GM21447 (cell line): ENCODE data around the gene CTU1.

Experiments used
- ATAC-seq: cut with Tn5 transposase; IDR thresholded peaks from one replicate; pipeline ENCODE4 v1.9.1; 2021; ENCODE audit not compliant: unreplicated experiment

CTU1 gene

DNA sequence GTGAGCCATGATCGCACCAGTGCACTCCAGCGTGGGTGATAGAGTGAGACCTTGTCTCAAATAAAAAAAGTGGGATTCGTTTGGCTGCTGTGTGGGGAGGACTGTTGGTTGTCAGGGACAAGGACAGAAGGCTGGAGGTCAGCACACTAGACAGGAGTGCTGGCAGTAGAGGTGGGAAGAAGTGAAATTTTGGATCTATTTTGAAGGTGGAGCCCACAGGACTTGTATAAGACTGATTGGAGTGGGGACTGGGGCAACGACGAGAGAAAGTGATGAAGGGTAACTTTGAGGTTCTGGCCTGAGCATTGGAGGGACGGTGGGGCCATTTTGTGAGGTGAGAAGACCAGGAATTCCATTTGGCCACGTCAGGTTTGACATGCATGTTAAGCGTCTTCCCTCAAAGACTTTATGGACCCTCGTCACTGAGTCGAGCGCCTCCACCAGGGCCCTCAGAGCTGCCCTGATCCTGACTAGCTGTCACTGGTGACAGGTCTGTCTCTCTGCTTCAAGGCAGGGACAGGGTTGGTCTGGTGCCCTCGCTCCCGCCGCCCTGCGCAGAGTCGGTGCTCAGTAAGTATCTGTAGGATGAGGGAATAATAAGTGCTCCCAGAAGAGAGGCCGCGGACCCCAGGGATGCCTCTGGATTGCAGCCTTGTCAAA lies 673 bp downstream of the CTU1 start:
- no peak for ATAC-seq

DNA sequence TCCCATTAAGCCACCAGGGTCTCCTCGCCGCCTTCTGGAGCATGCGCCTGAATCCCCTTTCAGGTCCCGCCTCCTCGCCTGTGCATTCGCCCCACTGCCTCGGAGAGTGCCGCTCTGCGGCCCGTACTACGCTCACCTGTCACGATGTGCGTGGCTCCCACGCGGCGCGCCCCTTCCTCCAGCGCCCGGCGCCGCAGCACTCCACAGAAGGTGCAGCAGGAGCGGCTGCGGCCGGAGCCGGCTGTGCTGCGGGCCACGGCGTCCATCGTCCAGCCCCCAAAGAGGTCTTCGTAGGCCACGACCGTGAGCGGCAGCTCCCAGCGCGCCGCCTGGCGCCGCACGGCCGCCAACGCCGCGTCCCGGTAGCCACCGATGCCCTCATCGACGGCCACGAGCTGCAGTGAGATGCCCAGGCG lies 4.3 kb downstream of the CTU1 start:
- ATAC-seq: no peak

DNA sequence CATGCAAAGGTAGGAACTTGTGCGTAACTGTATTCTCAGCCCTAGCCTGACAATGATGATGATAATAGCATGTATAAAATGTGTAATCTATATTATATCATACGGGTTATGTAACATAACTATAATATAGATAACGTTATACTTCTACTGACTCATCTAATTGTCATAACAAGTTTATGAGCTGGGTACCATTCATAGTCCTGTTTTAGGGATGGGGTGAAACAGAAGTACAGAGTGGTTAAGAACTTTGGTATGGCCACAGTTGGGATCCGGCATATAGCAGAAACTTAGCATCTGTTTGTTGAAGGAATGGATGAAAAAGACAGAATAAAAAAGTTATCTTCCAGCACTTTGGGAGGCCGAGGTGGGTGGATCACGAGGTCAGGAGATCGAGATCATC lies 5.2 kb downstream of the CTU1 start:
- ATAC-seq: no peak

DNA sequence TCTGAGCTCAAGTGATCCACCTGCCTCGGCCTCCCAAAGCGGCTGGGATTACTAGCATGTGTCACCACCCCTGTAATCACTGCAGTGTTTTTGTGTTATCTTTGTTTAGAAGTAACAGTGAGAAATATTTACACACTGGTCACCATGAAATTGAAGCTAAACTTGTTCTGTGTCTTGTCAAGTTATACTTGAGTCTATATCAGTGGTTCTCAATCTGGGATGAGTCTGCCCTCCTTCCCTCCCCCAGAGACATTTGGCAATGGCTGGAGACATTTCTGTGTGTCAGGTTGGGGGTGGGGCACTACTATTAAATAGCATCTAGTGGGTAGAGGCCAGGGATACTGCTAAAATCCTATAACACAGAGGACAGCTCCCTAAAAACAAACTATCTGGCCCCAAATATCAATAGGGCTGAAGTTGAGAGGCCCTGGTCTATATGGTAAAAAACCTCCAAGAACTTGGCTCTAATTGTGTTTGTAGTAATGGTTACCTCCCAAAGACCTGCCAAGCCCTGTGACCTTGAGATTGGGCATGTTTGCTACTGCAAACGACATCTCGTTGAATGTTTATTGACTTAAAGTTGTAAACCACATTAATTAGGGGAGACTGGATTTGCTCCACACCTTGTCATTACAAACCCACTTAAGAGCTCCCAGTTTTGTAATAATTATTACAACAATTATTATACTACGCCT lies 6.9 kb downstream of the CTU1 start:
- no peak for ATAC-seq

DNA sequence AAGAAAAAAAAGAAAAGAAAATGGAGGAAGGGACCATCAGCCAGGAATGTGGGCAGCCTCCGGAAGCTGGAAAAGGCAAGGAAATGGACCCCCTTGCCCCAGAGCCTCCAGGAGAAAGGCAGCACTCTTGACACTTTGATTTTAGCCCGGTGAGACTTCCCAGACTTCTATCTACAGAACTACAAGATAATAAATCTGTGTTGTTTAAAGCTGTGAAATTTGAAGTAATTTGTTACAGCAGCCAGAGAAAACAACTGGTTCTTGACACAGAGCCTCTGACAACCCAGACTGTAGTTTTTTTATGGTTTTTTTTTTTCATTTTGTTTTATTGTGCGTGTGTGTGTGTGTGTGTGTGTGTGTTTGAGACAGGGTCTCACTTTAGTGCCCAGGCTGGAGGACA lies 7.6 kb downstream of the CTU1 start:
- no peak for ATAC-seq

DNA sequence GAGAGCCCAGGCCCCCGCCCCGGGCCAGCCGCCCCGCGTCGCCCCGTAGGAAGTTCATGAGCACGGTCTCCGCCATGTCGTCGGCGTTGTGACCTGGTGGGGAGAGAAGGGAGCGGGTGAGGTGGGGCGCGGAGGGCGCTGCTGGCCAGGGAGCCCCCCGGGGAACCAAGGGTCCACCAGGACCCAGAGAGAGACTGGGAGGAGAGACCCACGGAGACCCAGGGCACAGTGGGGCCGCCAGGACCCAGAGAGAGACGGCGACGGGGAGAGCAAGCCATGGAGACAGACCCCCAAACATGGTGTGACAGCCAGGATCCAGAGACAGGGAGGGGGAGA lies 9.2 kb downstream of the CTU1 start:
- ATAC-seq: no peak

DNA sequence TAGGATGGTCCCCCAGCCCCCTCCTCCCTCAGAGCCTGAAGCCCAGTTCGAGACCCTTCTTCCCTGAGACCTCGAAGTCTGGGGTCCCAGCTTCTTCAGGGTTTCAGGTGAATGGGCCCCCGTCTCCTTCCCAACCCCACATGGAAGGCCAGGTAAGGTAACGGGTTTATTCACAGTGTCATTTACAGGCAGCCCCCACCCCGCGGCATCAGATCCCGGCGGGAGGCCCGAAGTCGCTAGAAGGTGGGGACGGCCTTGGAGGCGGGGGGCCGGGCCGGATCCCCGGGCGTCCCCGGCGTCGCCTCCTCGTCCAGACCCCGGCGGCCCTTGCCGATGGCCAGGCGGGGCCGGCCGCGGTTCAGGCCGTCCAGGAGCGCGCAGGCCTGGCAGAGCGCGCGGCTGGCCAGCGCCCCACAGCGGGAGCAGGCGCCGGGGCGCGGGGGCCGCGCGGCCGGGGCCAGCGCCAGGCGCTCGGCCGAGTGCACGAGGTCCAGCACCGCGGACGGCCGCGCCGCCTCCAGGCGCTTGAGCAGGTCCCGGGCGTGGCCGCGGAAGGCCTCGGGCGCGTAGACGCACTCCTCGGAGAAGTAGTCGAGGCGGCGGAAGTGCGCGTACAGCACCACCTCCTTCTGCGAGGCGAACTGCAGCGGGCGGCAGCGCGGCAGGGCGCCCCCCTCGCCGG lies 9.7 kb downstream of the CTU1 start:
- no peak for ATAC-seq

DNA sequence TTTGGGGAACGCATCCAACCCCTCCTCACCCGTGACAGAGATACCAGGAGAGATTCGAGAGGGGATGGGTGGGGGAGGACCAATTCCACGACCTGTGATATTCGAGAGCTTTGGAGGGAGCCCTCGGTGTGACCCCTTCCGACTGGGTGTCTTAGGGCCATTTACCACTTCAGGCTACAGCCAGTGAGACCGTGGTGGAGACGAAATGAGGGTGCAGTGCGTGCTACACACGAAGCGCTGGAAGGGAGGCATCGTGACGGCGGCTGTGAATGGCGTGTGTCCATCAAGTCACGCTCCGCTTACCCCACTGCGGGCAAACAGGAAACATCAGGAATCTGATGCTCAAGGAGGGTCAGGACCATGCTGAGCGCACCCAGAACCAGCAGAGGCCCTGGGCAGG lies 10.4 kb downstream of the CTU1 start:
- ATAC-seq: no peak

DNA sequence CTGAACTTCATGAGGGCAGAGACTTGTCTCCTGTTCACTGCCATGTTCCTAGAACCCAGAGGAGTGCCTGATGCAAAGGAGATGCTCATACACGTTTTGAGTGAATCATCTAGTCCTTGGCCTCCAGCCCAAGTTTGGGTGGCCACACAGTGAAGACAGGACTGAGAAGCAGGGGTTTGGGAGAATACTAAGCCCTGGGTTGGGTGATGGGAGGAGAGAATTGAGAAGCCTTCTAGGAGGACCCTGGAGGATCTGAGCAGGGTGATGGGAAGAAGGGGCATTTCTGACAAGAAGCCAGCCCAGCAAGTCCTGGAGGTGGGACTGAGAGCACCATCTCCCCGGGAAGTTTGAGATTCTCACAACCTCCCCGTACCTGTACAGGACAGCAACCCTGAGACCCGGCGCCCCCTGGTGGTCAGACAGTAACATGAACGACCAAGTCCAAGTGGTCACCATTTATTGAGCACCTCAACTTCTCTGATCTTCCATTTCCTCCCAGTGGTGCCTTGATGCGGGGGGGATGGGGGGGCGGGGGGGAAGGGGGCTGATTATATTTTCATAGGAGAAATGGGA lies 11.0 kb downstream of the CTU1 start:
- no peak for ATAC-seq

DNA sequence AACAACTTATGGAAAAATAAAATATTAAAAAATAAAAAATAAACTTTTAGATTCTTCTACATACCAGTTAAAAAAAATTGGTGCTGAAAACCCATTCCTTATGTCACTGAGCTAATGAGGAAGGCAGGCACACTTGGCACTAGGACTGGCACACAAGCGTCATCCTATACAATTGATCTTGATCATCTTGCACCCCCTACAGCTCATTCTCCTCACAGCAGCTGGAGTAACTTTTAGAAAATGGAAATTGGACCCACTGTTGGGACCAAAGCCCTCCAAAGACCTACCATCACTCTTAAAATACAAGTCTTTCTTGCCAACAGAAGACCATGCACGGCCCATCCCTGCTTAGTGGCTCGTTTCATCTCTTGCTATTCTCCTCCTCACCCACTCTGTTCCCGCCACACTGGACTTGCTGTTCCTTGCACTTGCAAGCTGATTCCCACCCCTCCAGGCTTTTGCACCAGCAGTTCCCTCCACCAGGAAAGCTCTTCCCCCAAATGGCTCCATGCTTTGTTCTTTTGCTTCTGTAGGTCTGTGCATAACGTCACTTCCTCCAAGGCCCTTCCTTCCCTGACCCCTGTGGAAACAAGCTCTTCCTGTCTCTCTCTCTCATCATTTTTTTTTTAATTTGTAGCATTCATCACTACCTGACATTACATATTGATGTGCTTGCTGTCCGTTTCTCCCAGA lies 11.6 kb downstream of the CTU1 start:
- ATAC-seq: no peak

DNA sequence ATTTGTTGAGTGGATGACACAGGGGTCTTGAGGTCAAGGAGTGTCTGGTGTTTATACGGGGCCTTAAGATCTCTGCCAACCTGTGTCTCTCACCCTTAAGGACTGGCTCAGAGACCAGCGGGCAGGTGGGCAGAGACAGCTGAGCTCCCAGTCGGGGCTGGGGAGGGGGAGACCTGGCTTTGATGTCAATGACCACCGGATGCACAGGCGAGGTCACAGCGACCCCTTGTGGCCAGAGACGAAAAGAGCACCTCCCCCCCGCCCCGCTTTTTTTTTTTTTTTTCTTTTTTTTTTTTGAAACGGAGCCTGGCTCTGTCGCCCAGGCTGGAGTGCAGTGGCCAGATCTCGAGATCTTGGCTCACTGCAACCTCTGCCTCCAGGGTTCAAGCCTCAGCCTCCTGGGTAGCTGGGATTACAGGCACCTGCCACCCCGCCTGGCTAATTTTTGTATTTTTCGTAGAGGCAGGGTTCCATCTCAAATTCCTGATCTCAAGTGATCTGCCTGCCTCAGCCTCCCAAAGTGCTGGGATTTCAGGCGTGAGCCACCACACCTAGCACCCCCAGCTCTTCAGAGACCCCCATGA lies 13.4 kb downstream of the CTU1 start:
- ATAC-seq: no peak

DNA sequence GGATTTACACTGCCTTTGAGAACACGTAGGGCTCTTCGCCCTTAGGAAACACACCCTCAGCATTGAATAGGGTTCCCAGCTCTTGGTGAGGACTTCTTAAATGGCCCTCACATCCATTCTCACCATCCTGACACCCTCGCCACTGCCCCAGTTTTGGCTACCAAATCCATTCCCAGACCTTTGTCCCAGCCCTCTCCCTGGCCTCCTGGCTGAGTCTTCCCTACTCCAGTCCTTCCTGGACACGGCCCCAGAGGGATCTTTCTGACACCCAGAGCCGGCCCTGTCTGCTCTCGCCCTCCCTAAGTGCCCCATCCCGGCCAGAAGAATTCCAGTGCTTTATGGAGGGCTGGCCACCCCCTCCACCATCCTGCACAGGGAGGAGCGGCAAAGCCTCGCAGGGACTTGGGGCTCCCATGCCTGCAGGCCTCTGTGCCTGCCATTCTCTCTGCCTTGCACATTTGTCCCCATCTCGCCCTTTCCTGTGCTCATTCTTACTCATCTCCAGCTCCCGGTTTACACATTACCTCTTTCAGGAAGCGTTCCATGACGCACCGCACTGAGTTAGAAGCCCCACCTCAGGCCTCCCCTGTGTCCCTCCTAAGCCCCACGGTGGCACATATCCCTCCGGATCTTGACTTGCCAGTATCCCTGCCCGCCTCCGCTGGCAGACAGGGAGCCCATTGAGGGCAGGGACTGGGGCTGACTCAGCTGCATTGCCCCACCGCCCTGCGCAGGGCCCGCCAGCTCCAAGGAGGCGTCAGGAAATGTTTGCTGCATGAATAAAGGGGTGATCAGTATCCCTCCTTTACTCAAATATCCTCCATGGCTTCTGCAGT lies 14.5 kb downstream of the CTU1 start:
- no peak for ATAC-seq

DNA sequence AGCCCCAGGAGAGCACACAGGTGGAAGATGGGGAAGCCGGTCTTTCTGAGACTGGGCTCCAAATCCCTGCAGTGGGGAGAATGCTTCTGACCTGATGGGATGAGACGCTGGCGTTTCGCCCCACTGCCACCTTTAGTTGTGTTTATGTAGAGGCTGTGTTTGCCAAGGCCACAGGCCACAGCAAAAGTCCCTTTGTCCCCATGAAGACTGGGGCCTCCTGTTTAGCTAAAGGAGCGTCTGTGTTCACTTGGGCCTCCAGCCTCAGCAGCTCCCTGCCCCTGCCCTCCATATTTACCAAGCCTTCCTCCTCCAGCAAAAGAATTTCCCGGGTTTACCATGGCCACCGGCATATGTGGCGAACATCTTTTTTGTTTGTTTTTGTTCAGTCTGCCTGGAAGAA lies 15.1 kb downstream of the CTU1 start:
- no peak for ATAC-seq

DNA sequence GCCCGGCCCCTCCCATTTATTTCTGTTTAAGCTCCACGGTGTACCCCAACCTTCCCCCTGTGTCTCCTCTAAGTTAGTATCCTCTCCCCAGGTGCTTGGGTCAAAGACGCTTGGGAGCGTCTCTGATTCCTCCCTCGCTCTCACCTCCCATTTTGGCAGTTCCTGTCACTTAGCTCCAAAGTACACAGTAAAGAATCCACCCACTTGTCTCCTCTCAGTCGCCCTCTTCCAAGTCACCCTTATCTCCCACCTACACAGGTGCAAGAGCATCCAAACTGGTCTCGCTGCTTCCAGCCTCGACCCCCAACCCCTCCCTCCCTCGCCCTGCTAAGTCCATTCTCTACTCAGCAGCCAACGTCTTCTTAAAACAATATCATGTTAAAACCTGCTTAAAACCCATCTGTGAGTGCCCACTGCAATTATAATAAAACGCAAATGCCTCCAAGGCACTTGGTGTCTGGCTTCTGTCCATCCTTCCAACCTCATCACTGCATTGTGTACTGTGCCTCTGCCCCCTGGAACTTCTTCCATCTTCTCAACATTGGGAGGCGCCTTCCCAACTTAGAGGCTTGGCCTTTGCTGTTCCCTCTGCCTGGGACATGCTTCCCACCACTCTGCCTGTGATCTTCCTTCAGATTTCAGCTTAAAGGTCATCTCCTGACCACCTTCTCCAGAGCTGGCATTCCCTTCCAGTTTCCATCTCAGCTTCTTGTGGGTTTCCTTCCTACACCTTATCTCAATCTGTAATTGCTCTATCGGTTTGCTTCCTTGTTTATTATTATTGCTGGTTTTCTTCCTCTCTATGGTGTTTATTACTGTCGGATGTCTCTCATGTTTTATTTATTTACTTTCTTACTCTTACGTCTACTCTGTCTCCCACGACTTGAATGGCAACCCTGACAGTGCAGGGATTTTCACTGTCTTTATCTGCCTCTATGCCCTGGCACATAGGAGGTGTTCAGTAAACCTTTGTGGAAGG lies 16.0 kb downstream of the CTU1 start:
- ATAC-seq: no peak

DNA sequence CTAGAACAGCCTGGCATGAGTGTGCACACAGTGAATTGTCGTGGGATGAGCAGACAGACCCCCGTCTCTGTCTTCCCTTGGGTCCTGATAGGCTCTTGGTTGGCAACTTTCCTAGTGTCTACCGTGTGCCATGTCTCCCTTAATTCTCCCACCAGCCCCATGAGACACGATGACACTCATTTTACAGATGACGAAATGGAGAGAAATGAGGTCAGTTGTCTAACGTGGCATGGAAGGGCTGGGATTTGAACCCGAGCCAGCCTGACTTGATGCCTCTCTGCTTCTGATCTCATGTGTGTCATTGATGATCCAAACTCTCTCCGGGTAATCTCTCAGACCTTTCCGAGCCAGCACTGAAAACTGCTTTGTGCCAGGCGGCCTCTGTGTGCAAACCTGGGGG lies 17.1 kb downstream of the CTU1 start:
- ATAC-seq: no peak

DNA sequence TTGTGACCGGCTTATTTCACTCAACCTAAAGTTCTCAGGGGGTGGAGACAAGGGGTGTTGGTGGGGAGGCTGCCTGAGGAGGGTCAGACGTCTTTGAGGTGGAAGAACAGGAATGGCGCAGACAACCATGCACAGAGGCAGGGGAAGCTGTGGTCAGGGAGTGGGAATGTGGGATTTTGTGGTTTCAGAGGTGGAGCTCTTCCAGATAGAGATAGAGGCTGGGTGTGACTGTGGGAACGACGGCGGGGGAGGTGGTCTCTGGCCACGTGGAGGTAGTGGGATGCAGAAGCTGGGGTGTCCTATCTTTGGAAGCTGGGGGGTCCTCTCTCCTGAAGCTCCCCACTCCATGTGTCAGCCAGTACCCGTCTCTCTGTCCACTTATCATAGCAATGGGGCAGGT lies 17.7 kb downstream of the CTU1 start:
- ATAC-seq: no peak

DNA sequence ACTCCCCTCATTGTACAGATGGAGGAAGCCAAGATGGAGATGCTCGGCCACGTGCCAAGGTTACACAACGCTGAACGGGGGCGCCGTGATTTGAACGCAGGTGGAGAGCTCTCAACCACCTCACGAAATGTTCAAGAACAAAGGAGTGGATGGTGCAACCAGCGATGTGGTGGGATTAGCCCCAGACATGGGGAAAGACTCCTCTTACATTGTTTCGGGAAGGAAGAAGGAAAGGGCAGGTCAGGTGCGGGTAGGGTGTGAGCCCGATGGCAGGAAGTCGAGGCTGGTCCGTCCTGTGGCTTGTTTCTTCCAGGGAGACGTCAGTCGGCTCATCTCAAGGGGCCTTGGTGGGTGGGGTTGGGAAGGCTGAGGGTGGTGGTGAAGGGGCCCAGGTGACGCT lies 18.4 kb downstream of the CTU1 start:
- ATAC-seq: no peak

DNA sequence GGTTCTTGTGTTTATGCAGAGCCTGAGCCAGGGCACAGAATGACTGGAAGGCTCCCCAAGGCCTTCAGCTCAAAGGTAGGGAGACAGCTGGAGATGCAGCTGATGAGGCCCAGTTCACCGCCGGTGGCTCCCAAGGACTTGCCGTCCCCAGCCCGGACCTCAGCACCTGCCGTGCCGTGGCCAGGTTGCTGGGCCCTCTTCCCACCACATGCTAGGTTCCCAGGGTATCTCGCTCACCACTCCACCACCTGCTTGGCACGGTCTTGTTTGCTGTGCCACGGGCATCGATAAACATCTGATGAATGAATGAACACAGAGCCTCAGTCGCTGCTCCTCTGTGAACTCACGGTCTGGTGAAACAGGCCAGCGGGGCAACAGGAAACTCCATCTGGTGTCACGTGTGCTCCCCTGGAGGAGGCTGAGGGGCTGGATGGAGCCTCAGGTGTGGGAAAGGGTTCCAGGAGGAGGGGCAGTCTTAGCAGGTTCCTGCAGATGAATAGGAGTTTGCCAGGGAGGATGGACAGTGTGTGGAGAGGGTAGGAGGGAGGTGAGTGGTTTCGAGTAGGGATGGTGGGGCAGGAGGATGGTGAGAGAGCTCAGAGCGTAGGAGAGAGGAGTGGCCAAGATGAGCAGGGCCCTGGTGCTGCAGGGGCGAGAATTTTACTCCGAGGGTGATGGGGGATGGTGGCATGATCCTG lies 21.9 kb downstream of the CTU1 start:
- no peak for ATAC-seq

DNA sequence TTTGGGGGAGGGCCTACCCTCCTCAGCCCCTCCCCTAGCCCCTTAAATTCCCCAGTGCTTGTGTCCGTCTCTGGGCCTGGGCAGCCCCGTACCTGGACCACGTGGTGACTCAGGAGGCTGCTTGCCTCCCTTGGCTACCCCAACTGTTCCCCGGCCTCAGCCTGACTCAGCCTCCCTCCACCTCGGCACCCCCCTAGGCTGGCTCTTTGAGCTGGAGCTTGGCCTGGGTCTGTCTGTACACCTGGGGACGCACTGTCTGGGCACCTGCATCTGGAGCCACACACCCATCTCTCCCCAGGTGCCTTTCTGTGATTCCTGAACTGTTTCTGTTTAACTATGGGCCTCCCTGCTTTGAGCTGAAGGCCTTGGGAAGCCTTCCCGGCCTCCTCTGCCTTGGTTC lies 23.7 kb downstream of the CTU1 start:
- ATAC-seq: no peak
